Posterior vena cava (tissue), 2 donors: ENCODE data around the gene SNTG2. TPM values are rescaled to one million over a fixed set of nuclear protein-coding genes. Genes with fewer than 3 reads are reported as not detected.
"Not testable (repeated sequence)": the region's sequence is repeated elsewhere in the genome, so short reads cannot be mapped to it uniquely, and the experiment has no call there.

ENCODE experiments used
- DNase-seq: peaks from one replicate; pipeline ENCODE4 v3.0.0-alpha.2; 2020; ENCODE audit warnings: low spot score
- intact Hi-C, 2 donors: fragments of 100-400 bp; cut with DNase I; formaldehyde crosslinking; loops; one replicate each; pipeline versions ENCODE4 v1.14.1 to v1.14.2; 2022 to 2023
- long read RNA-seq, 2 donors: library from polyadenylated mRNA; unstranded; transcript quantifications; one replicate each; pipeline ENCODE4 v2.0.0, GENCODE V29; 2020 to 2021
- total RNA-seq, 2 donors: library from RNA; stranded (reverse); fragmentation: NEBNext Ultra II Directional; extraction: Animal tissue kit (Norgen Biotek cat#: 25700); gene quantifications; one replicate each; pipeline ENCODE4 v1.2.1, GENCODE V29; 2021
- donor health status: DM: yes; HTN: yes; CAD: no.
- donor health status: DM: yes; HTN: yes; CAD: no.

SNTG2 gene
- total RNA-seq = 1 to 10 TPM; 5.2 to 6.2 TPM
- long read RNA-seq, donor 1, partial matches to known transcripts = 1 of 4 reads
- long read RNA-seq, donor 1, other reads (novel, unspliced or antisense) = 3 of 4 reads
- long read RNA-seq, donor 2, partial matches to known transcripts = 0 of 4 reads
- long read RNA-seq, donor 2, other reads (novel, unspliced or antisense) = 4 of 4 reads

DNA sequence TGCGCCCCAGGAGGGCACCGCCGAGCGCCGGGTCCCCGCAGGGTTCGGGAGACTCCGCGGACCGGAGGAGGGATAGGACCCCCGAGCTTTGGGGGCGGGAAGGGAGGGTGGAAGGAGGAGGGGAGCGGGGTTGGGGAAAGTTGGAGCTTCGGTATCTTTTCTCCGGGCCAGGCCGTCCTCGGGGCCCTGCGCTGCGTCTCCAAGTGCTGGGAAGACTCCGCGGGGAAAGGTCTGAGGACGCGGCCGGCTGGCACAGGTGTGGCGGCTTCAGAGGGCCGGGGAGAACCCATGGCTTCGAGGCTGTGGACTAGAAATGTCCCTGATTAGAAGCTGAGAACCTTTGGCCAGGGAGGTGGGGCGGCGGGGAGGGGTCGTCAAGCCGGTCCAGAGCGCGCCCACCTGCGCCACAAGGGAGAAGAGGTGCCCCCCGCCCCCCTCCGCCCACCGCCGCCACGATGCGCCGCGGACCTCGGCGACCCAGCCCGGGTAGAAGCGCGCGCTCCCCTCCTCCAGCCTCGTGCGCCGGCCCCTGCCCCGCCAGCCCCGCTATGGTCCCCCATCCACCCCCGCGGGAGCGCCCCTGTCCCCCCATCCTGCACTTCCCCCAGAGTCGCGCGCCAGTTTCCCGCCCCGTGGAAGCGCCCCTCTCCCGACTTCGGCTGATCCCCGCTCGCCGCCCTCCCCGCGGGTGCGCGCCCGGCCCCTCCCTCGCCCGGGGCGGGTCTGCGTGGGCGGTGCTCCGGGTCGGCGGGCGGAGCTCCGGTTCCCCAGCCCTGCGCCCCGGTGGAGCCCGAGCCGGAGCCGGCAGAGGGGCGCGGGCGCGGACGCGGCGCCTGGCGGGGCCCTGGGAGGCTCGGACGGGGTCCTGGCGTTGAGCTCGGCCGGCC is at the start of gene SNTG2:
Gene SNTG2 (plus strand): TSS at position 770 of the 887 bp plus-strand sequence. CDS start 148 bp downstream, outside the sequence.
- no peak for DNase-seq
- intact Hi-C loops = no loop called here

DNA sequence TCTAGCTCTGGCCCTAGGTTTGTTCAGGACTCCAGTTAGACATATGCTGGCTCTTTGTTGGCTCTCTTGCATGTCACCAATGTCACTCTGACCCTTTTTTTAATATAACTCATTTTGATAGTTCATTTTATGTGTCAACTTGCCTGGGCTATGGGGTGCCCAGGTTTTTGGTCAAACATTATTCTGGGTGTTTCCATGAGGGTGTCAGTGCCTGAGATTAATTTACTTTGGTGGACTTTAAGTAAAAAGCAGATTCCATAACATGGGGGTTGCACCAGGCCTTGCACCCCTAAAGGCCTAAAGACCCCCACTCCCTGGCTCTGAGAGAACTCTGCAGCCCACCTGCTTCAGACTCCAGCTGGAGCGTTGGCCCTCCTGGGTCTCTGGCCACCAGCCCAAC is 48.1 kb upstream of the SNTG2 start:
- DNase-seq = no peak
- intact Hi-C loops = no loop called here

DNA sequence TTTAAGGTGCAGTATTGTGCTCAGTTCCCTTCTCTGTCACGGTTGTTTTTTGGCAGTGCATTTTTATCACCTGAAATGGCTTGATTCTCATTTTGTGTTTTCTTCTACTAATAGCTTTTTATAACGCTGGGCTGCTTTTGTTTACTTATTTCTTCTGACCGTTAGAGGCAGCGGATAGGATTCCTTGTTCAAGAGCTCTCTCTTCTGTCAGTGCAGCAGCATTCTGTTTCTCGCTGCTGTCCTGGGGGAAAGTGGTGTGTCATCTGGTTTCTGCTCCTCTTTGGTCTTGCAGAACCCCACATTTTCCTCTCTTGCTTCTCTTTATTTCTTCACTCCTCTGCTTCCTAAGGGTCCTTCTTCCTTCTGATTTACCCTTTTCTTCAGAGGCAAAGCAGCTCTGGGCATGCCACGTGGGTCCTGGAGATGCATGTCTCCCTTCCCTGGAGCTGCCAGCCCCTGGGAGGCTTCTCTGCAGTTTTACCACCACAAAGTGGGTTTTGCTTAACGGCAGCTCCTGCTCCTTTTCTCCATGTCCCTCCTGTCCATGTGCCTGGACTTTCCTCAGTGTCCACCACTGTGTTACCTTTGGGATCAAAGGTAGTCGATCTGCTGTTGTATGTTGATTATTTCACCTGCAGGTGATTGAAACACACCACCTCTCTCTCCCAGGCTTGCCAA is 47.3 kb upstream of the SNTG2 start:
- intact Hi-C loops = no loop called here
- DNase-seq = no peak

DNA sequence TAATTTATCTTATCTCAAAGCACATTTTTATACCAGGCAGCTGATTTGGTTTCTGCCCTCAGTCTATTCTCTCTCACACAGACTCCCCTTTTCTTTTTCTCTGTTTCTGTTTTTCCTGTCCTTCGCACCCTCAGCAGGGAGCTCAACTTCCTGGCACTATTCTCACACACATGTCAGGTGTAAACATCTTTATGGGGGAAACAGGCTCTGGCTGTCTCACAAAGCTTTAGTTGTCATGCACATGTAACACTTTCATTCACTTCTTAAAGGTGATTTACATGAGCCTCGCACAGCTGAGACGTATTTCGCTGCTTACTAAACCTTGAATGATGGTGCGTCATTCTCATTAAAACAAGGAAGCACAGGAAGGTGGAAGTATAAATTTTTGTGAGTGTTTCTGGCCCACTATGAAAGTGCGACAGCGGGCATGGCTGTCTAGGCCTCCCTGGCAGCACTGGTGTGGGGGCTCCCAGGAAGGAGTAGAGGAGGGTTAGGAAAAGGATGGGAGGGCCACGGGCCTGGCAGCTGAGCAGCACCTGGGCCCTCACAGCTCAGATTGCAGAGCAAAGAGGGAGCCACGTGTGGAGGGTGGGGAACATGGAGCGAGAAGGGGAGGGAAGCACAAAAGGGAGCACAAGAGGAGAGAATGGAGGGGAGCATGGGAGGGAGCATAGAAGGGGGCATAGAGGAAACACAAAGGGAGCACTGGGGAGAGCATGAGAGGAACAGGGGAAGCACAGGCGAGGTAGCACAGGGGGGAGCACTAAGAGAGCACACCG is 46.2 kb upstream of the SNTG2 start:
- DNase-seq = no peak

DNA sequence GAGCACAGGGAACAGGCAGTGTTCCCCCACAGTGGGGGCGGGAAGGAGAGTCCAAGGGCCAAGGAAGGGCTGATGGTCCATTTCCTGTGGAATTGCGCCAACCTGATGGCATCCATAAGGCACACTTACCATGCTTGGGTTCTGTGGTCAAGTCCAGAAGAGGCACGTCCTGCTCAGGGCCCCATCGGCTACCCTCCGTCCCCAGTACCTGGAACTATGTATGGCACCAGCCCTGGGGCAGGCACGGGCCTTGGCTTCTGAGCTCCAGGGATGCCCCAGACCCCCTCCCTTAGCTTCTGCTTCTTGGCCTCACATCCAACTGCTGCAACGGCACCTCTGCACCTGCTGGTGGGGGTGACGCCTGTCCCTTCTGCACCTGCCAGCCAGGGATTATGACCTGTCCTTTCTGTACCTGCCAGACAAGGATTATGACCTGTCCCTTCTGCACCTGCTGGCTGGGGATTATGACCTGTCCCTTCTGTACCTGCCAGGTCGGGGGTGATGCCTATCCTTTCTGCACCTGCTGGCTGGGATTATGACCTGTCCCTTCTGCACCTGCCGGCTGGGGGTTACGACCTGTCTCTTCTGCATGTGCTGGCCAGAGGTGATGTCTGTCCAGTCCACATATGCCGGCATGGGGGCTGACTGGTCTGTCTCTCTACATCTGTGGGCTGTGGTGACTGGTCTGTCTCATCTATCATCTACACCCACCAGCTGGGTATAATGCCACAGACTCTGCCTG is 45.4 kb upstream of the SNTG2 start:
- DNase-seq = no peak
- intact Hi-C loops = no loop called here

More for the DNA sequence above, 46.2 kb upstream of the SNTG2 start:
- intact Hi-C loops = no loop called here

DNA sequence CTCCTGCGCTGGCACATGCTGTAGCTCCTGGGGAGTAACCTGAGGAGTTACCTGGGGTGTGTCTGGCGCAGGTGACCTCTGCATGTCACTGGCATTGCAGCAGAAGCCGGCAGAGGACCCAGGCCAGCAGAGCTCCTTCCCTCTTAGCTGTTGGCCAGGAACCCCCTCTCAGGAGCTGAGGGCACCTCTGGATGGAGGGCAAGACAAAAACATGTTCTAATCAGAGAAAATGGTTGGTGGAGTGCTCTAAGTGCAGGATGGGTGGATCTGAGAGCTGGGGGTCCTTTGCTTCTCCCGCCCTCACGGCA is 44.9 kb upstream of the SNTG2 start:
- intact Hi-C loops = no loop called here
- no peak for DNase-seq

DNA sequence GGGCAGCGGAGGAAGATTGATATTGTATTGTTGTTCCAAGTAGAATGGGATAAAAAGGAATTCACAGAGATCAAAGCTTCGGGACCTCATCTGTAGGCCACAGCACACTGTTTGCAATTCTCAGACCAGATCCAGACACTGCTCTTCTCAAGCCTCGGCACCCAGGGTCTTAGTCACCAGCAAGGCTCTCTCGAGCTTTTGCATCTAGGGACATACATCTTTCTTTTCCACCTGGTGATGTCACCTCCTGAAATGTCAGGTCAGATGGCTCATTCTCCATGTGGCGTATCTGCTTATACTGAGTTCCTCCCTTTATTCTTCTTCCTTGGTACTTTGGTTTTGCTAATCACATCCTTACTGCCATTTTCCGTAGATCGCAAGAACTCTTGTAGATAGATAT is 42.9 kb upstream of the SNTG2 start:
- no peak for DNase-seq
- intact Hi-C loops = no loop called here

DNA sequence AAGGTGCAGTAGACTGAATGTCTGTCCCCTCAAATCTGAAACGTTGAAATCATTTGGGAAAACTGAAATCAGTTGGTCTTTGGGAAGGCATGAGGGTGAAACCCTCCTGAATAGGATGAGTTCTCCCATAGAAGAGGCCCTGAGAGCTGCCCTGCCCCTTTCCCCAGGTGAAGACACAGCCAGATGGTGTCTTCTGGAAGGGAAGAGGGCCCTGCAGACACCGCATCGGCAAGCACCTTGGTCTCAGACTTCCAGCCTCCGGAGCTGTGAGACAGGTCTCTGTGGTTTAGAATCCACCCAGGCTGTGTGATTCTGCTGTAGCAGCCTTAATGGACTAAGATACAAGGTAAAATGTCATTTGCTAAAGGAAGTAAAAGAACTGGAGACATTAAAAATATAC is 42.1 kb upstream of the SNTG2 start:
- intact Hi-C loops = no loop called here
- DNase-seq = no peak

DNA sequence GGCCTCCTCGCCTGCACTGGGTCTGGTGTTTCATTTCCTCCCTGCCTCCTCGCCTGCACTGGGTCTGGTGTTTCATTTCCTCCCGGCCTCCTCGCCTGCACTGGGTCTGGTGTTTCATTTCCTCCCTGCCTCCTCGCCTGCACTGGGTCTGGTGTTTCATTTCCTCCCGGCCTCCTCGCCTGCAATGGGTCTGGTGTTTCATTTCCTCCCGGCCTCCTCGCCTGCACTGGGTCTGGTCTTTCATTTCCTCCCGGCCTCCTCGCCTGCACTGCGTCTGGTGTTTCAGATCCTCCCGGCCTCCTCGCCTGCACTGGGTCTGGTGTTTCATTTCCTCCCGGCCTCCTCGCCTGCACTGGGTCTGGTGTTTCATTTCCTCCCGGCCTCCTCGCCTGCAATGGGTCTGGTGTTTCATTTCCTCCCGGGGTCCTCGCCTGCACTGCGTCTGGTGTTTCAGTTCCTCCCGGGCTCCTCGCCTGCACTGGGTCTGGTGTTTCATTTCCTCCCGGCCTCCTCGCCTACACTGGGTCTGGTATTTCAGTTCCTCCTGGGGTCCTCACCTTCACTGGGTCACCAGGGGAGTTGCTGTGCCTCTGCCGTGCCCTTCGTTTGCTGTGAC is 40.8 kb upstream of the SNTG2 start:
- DNase-seq, intact Hi-C loops: not testable (repeated sequence)

DNA sequence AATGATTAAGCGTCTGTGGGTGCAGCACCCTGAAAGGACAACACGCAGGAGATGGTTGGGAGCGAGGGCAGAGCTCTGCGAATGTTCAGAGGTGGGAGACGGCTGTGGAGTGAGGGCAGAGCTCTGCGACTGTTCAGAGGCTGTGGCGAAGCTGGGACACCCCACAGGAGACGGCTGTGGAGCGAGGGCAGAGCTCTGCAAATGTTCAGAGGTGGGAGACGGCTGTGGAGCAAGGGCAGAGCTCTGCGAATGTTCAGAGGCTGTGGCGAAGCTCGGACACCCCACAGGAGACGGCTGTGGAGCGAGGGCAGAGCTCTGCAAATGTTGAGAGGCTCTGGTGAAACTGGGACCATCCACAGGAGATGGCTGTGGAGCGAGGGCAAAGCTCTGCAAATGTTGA is 40.0 kb upstream of the SNTG2 start:
- intact Hi-C loops = no loop called here
- no peak for DNase-seq

DNA sequence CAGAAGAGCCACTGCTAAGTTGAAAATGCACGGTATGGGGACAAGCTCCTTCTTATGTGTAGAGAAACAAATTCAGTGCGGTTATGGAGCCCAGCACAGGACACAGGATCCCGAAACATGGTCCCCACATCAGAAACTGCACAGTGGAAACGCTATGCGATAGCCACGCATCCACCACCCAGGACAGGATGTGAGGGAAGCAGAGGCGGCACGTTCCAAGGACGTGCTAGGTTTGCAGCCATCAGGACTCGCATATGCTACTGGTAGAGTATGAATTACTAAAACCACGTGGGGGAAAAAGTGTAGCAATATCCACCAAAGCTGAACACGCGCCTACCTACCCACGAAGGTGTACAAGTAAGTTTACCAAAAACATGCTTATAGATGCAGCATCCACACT is 34.7 kb upstream of the SNTG2 start:
- intact Hi-C loops = no loop called here

DNA sequence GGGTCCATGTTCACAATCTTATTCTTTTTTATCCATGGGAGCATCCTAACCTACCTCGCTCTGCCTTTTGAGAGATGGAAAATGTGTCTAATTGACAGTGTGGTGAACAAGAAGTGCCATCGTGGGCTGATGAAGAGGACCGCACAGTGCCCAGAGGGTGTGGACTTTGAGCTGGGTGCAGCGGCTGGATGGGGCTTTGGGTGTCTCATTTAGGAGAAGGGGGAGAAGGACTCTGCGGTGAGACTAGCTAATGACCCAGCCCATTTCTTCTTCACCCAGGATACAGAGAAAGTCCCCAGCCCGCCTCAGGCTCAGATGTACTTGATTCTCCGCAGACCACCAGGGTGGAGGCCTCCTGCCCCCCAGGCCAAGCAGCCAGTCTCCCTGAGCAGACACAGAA is 33.7 kb upstream of the SNTG2 start:
- no peak for DNase-seq
- intact Hi-C loops = no loop called here

More for the DNA sequence above, 34.7 kb upstream of the SNTG2 start:
- DNase-seq = no peak

DNA sequence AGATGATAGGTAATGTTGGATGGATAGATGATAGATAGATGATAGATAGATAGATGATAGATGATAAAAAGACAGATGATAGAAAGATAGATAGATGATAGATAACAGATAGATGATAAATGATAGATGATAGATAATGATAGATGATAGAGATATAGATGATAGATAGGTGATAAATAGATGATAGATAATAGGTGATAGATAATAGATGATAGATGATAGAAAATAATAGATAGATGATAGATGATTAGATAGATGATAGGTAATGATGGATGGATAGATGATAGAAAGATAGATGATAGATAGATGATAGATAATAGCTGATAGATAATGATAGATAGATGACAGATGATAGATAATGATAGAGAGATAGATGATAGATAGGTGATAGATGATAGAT is 31.0 kb upstream of the SNTG2 start:
- intact Hi-C loops = no loop called here

DNA sequence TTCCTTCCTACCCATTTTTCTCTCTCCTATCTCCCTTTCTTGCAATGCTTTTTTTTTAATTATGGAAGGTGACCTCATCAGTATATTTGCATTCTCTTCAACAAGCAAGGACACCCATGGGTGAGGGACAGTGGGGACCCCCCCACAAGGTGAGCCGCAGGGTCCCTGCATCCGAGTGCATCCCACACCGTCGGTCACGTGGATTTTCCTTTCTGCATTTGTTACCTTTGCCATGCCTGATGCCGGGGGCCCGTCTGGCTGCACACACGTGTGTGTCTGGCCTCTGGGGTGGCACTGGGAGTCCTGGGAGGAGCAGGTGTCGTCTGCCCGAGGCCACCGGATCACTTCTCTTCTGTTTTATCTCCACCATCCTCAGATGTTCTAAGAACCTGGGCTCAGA is 30.1 kb upstream of the SNTG2 start:
- intact Hi-C loops = no loop called here
- no peak for DNase-seq

More for the DNA sequence above, 31.0 kb upstream of the SNTG2 start:
- no peak for DNase-seq

DNA sequence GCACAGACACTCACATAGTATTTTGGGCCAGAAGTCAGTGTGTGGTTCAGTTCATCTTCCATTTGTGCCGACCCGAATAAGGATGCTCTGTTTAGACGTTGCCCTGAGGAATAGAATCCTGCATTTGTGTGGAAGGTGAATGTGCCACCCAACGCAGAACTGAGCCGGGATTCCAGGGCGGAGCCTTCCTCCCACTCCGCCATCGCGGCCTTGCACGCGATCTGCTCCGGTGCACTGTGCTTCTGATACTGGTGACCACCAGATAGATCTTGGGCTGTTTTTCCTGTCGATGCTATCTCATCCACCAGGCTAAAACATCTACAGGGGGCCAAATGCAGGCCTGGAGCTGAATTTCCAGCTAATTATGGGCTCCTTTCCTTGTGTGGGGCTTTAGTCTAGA is 29.6 kb upstream of the SNTG2 start:
- intact Hi-C loops = no loop called here
- DNase-seq = no peak

DNA sequence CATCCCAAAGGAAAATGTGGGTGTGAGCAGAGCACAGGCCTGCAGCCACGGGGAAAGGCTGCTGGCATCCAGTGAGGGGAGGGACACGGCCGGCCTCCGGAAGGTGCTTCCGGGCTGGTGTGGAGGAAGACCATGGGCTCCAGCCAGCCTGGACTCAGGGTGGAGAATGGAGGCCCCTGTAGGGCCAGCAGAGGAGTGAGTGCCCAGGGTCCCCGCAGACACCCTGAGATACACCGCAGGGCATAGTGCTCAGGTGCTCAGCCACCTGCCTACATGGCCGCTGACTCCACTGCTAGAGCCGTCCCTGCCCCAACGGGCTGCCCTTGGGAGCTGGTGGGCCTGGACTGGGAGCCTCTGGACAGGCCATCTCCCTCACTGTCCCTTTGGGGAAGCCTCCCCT is 28.5 kb upstream of the SNTG2 start:
- intact Hi-C loops = no loop called here
- no peak for DNase-seq

DNA sequence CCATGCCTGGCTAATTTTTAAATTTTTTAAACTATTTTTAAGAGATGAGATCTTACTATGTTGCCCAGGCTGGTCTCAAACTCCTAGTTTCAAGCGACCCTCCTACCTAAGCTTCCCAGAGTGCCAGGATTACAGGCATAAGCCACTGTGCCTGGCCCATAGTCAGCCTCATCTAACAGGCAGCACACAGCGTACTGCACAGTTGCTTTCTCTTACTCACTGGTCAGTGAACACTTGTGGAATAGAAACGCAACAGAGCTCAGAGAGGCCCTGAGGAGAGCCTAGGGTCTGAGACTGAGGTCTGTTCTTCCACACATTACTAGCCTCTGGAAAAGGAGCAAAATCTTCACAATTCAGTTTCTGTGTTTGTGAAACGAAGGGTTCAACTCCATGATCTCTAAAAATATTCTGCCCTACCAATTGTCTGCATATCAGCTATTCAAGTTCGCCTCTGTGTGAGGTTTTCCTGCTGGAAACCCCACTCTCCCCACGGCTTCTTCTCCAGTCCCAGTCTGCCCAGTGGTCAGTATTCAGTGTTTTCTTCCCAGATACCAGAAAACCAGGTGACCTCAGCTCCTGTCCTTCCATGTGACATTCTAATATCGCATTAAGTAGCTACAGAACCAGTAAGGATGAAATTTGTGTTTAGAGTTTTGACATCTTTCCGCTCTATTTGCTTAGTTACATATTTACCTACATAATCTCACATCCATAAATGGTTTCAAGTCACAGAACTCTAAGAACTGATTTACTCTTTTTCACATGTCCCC is 26.6 kb upstream of the SNTG2 start:
- intact Hi-C loops = no loop called here
- DNase-seq = no peak

DNA sequence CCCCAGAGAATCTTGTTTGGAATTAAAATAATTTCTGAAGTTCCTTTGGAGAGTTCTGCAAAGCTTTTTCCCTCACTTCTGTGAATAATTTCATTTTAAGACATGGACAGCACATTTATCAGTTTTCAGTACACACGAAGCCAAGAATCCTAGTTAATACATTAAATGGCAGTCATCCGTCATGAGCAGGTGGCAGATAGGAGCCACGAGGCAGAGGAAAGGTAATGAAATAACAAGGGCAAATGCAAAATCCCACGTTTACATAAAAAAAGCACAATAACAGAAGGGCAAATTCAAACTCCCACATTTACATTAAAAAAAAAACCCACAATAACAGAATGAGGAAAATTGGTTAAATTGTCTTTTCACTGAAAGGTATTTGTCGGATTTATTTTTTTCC is 25.9 kb upstream of the SNTG2 start:
- no peak for DNase-seq
- intact Hi-C loops = no loop called here
